WTC11 (cell line): ENCODE results near the gene PFKFB4. TPM values are rescaled to one million over a fixed set of nuclear protein-coding genes. Genes with fewer than 3 reads are reported as not detected.

Experiments used
- ATAC-seq: fragments of 200-7000 bp; cut with Tn5 transposase; 2 replicates; pipeline ENCODE4 v1.10.0; 2021; ENCODE audit warnings: mild to moderate bottlenecking, moderate library complexity
- CTCF ChIA-PET: fragments of 300-600 bp; sonication (Branson Sonifier 250); formaldehyde crosslinking; loops from one replicate; lab custom pipeline; 2021; ENCODE audit warnings: antibody characterized with exemption; lab: Charles Lee
- POLR2A ChIA-PET: fragments of 350-600 bp; sonication (Branson Sonifier 250); formaldehyde crosslinking; loops from one replicate; lab custom pipeline; 2021; ENCODE audit warnings: antibody characterized with exemption; lab: Charles Lee
- DNase-seq: peaks from one replicate; pipeline ENCODE4 v3.0.0; 2021; ENCODE audit warnings: low spot score
- H3K27ac Mint-ChIP-seq: 2 replicates; pipeline ENCODE4 v1.8.0; 2021; ENCODE audit warnings: mixed read lengths
- H3K27me3 Mint-ChIP-seq: 2 replicates; pipeline ENCODE4 v1.8.0; 2021; ENCODE audit warnings: low read depth, mild to moderate bottlenecking, moderate library complexity, mixed read lengths
- H3K36me3 Mint-ChIP-seq: 2 replicates; pipeline ENCODE4 v1.8.0; 2021; ENCODE audit warnings: mixed read lengths
- H3K4me1 Mint-ChIP-seq: 2 replicates; pipeline ENCODE4 v1.8.0; 2022; ENCODE audit warnings: mixed read lengths
- H3K4me3 Mint-ChIP-seq: 2 replicates; pipeline ENCODE4 v1.8.0; 2021; ENCODE audit warnings: mild to moderate bottlenecking, moderate library complexity, mixed read lengths
- H3K9me3 Mint-ChIP-seq: 2 replicates; pipeline ENCODE4 v1.8.0; 2021; ENCODE audit warnings: mixed read lengths
- CBFB ChIP-seq: sonication (generic); formaldehyde crosslinking; IDR thresholded peaks from 2 replicates; pipeline ENCODE4 v1.8.1; 2022; ENCODE audit warnings: mild to moderate bottlenecking, low read depth, missing genetic modification reagents
- CREM ChIP-seq: sonication (generic); formaldehyde crosslinking; IDR thresholded peaks from 2 replicates; pipeline ENCODE4 v1.8.1; 2022; ENCODE audit warnings: mild to moderate bottlenecking, missing genetic modification reagents, moderate library complexity
- ELF4 ChIP-seq: sonication (generic); formaldehyde crosslinking; IDR thresholded peaks from 2 replicates; pipeline ENCODE4 v1.8.1; 2022; ENCODE audit warnings: low read depth, mild to moderate bottlenecking, moderate library complexity, missing genetic modification reagents
- ETV6 ChIP-seq: sonication (generic); formaldehyde crosslinking; IDR thresholded peaks from 2 replicates; pipeline ENCODE4 v1.8.1; 2022; ENCODE audit warnings: mild to moderate bottlenecking, missing genetic modification reagents
- FOXP1 ChIP-seq: sonication (generic); formaldehyde crosslinking; IDR thresholded peaks from 2 replicates; pipeline ENCODE4 v1.8.0; 2022; ENCODE audit warnings: missing genetic modification reagents, mild to moderate bottlenecking, moderate library complexity, borderline replicate concordance
- GTF2I ChIP-seq: fragments of 250-450 bp; sonication (Bioruptor Pico); conservative IDR thresholded peaks from 2 replicates; pipeline ENCODE4 v1.4.0; 2021; ENCODE audit warnings: mild to moderate bottlenecking
- HMGA2 ChIP-seq: fragments of 250-450 bp; sonication (Bioruptor Pico); IDR thresholded peaks from 2 replicates; pipeline ENCODE4 v1.4.0; 2021; ENCODE audit warnings: mild to moderate bottlenecking, moderate library complexity
- JAZF1 ChIP-seq: fragments of 250-450 bp; sonication (Bioruptor Pico); IDR thresholded peaks from 2 replicates; pipeline ENCODE4 v1.9.0; 2021; ENCODE audit warnings: moderate library complexity, mild to moderate bottlenecking, inconsistent platforms
- KAT7 ChIP-seq: sonication (generic); formaldehyde crosslinking; IDR thresholded peaks from 2 replicates; pipeline ENCODE4 v1.8.1; 2023; ENCODE audit warnings: missing genetic modification reagents, mild to moderate bottlenecking, borderline replicate concordance
- MYBL2 ChIP-seq: sonication (generic); formaldehyde crosslinking; IDR thresholded peaks from 2 replicates; pipeline ENCODE4 v1.8.1; 2023; ENCODE audit warnings: mild to moderate bottlenecking, moderate library complexity, missing genetic modification reagents
- NFYB ChIP-seq: sonication (generic); formaldehyde crosslinking; conservative IDR thresholded peaks from 2 replicates; pipeline ENCODE4 v1.8.0; 2022; ENCODE audit warnings: low read depth, missing genetic modification reagents
- NR1H2 ChIP-seq: sonication (generic); formaldehyde crosslinking; IDR thresholded peaks from 2 replicates; pipeline ENCODE4 v1.9.0; 2021; ENCODE audit warnings: mild to moderate bottlenecking, moderate library complexity, missing genetic modification reagents
- NR2C2 ChIP-seq: sonication (generic); formaldehyde crosslinking; IDR thresholded peaks from 2 replicates; pipeline ENCODE4 v1.8.0; 2022; ENCODE audit warnings: mild to moderate bottlenecking, missing genetic modification reagents
- SMAD3 ChIP-seq: sonication (generic); formaldehyde crosslinking; IDR thresholded peaks from 2 replicates; pipeline ENCODE4 v1.8.0; 2022; ENCODE audit warnings: missing genetic modification reagents, mild to moderate bottlenecking, borderline replicate concordance
- ZNF138 ChIP-seq: sonication (generic); formaldehyde crosslinking; conservative IDR thresholded peaks from 2 replicates; pipeline ENCODE4 v1.8.1; 2022; ENCODE audit warnings: mild to moderate bottlenecking, moderate library complexity, missing genetic modification reagents
- total RNA-seq: library from RNA; stranded (reverse); gene quantifications from 3 replicates; pipeline ENCODE4 v1.2.3, GENCODE V29; 2021
- TF ChIP-seq, protein P1 (sequence below): sonication (generic); formaldehyde crosslinking; IDR thresholded peaks from 2 replicates; pipeline ENCODE4 v1.8.0; 2022; ENCODE audit warnings: mild to moderate bottlenecking, missing genetic modification reagents
- TF ChIP-seq, protein P2 (sequence below): fragments of 250-450 bp; sonication (Bioruptor Pico); IDR thresholded peaks from 2 replicates; pipeline ENCODE4 v1.9.0; 2021; ENCODE audit warnings: mild to moderate bottlenecking
- TF ChIP-seq, protein P3 (sequence below): sonication (generic); formaldehyde crosslinking; IDR thresholded peaks from 2 replicates; pipeline ENCODE4 v1.8.1; 2023; ENCODE audit warnings: mild to moderate bottlenecking, missing genetic modification reagents, borderline replicate concordance
- TF ChIP-seq, protein P4 (sequence below): sonication (generic); formaldehyde crosslinking; IDR thresholded peaks from 2 replicates; pipeline ENCODE4 v1.8.0; 2023; ENCODE audit warnings: missing genetic modification reagents, mild to moderate bottlenecking, borderline replicate concordance
- TF ChIP-seq, protein P5 (sequence below): fragments of 250-450 bp; sonication (Bioruptor Pico); IDR thresholded peaks from 2 replicates; pipeline ENCODE4 v1.9.0; 2021; ENCODE audit warnings: moderate library complexity, mild to moderate bottlenecking, inconsistent platforms, borderline replicate concordance
- TF ChIP-seq, protein P6 (sequence below): sonication (generic); formaldehyde crosslinking; IDR thresholded peaks from 2 replicates; pipeline ENCODE4 v1.8.0; 2022; ENCODE audit warnings: mild to moderate bottlenecking, missing genetic modification reagents
- TF ChIP-seq, protein P7 (sequence below): sonication (generic); formaldehyde crosslinking; IDR thresholded peaks from 2 replicates; pipeline ENCODE4 v1.8.1; 2022; ENCODE audit warnings: low read depth, missing genetic modification reagents, borderline replicate concordance

PFKFB4 gene
- total RNA-seq, 1 experiment from 2014 or later: 18.0 TPM

DNA sequence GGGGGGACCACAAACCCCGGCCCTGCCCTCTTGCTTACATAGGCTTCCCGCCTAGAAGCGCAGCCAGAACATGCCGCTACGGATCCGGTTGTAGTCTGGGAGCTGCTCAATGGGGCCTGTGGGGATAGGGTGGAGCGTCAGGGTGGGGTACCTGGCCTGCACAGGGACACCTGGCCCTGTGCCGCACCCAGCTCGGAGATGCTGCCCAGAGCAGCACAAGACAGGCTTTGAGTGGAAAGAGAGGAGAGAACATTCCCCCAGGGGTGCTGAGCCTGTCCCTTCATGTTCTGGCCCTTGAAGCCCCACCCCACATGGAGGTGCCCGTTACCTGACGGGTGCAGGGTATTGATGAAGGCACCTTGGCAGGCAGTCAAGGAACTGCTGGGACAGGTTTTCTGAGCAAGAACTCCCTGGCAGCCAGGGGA lies 42.5 kb upstream of the PFKFB4 start:
- ChIA-PET CTCF (no interaction called here), POLR2A (no interaction called here)
- H3K27me3 Mint-ChIP-seq: no peaks in the 10 kb centered on the region
- peaks cover 16% of the 10 kb centered on the region for H3K4me1 Mint-ChIP-seq
- H3K9me3 Mint-ChIP-seq: no peaks in the 10 kb centered on the region
- peaks cover 57% of the 10 kb centered on the region for H3K36me3 Mint-ChIP-seq
- DNase-seq (no peak), ATAC-seq (no peak)
- no peak overlapping the region for H3K4me3 Mint-ChIP-seq
- H3K27ac Mint-ChIP-seq: no peak overlapping the region; the same call in 1 of the 2 replicates
- TF ChIP-seq, protein P1, sequence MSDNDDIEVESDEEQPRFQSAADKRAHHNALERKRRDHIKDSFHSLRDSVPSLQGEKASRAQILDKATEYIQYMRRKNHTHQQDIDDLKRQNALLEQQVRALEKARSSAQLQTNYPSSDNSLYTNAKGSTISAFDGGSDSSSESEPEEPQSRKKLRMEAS (CRISPR knock-in tag): no peak
- TF ChIP-seq, protein P2, sequence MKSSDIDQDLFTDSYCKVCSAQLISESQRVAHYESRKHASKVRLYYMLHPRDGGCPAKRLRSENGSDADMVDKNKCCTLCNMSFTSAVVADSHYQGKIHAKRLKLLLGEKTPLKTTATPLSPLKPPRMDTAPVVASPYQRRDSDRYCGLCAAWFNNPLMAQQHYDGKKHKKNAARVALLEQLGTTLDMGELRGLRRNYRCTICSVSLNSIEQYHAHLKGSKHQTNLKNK (CRISPR knock-in tag): no peak
- TF ChIP-seq KAT7 (CRISPR knock-in tag) (no peak), JAZF1 (no peak), GTF2I (CRISPR knock-in tag) (no peak), ETV6 (CRISPR knock-in tag) (no peak), NR2C2 (CRISPR knock-in tag) (no peak)

DNA sequence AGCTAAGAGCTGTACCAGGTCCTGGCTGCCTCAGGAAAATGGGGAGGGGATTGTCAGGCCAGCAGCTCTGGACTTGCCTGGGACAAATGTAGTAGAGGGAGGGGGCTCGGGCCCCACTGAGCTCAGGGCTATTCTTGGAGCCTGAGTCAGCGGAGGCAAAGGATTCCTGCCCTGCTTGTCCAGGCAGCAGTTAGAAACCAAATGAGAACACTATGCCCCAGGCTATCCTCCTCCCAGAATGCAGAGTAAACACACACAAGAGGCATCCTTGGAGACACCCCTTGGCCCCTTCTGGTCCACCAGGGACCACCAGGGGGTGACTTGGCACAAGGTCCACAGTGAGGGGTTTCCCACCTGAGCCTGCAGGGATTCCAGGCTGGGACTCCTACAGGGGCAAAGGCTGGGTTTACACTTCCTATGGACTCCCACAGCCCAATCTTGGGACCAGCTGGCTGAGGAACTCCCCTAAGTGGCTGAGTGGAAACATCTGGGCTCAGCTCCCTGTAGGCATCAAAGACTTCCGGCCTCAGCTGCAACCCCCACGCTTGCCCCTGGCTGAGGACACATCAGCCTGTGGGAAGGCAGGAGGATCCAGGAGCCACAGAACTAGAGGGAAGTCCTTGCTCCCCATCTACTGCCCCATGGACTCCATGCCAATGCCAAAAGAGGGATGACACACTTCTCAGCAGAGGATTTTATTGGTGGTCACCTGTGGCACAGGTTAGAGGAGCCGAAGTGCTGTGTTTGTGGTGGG lies 41.9 kb upstream of the PFKFB4 start:
- no peak for DNase-seq
- TF ChIP-seq CREM (CRISPR knock-in tag): no peak
- TF ChIP-seq NR1H2 (CRISPR knock-in tag): no peak
- no peak for TF ChIP-seq FOXP1
- no peak for TF ChIP-seq CBFB (CRISPR knock-in tag)
- TF ChIP-seq, protein P3, sequence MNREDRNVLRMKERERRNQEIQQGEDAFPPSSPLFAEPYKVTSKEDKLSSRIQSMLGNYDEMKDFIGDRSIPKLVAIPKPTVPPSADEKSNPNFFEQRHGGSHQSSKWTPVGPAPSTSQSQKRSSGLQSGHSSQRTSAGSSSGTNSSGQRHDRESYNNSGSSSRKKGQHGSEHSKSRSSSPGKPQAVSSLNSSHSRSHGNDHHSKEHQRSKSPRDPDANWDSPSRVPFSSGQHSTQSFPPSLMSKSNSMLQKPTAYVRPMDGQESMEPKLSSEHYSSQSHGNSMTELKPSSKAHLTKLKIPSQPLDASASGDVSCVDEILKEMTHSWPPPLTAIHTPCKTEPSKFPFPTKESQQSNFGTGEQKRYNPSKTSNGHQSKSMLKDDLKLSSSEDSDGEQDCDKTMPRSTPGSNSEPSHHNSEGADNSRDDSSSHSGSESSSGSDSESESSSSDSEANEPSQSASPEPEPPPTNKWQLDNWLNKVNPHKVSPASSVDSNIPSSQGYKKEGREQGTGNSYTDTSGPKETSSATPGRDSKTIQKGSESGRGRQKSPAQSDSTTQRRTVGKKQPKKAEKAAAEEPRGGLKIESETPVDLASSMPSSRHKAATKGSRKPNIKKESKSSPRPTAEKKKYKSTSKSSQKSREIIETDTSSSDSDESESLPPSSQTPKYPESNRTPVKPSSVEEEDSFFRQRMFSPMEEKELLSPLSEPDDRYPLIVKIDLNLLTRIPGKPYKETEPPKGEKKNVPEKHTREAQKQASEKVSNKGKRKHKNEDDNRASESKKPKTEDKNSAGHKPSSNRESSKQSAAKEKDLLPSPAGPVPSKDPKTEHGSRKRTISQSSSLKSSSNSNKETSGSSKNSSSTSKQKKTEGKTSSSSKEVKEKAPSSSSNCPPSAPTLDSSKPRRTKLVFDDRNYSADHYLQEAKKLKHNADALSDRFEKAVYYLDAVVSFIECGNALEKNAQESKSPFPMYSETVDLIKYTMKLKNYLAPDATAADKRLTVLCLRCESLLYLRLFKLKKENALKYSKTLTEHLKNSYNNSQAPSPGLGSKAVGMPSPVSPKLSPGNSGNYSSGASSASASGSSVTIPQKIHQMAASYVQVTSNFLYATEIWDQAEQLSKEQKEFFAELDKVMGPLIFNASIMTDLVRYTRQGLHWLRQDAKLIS (CRISPR knock-in tag): no peak
- no peak for TF ChIP-seq SMAD3
- no peak for TF ChIP-seq NFYB (CRISPR knock-in tag)
- TF ChIP-seq, protein P4, sequence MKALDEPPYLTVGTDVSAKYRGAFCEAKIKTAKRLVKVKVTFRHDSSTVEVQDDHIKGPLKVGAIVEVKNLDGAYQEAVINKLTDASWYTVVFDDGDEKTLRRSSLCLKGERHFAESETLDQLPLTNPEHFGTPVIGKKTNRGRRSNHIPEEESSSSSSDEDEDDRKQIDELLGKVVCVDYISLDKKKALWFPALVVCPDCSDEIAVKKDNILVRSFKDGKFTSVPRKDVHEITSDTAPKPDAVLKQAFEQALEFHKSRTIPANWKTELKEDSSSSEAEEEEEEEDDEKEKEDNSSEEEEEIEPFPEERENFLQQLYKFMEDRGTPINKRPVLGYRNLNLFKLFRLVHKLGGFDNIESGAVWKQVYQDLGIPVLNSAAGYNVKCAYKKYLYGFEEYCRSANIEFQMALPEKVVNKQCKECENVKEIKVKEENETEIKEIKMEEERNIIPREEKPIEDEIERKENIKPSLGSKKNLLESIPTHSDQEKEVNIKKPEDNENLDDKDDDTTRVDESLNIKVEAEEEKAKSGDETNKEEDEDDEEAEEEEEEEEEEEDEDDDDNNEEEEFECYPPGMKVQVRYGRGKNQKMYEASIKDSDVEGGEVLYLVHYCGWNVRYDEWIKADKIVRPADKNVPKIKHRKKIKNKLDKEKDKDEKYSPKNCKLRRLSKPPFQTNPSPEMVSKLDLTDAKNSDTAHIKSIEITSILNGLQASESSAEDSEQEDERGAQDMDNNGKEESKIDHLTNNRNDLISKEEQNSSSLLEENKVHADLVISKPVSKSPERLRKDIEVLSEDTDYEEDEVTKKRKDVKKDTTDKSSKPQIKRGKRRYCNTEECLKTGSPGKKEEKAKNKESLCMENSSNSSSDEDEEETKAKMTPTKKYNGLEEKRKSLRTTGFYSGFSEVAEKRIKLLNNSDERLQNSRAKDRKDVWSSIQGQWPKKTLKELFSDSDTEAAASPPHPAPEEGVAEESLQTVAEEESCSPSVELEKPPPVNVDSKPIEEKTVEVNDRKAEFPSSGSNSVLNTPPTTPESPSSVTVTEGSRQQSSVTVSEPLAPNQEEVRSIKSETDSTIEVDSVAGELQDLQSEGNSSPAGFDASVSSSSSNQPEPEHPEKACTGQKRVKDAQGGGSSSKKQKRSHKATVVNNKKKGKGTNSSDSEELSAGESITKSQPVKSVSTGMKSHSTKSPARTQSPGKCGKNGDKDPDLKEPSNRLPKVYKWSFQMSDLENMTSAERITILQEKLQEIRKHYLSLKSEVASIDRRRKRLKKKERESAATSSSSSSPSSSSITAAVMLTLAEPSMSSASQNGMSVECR (CRISPR knock-in tag): no peak
- TF ChIP-seq, protein P5, sequence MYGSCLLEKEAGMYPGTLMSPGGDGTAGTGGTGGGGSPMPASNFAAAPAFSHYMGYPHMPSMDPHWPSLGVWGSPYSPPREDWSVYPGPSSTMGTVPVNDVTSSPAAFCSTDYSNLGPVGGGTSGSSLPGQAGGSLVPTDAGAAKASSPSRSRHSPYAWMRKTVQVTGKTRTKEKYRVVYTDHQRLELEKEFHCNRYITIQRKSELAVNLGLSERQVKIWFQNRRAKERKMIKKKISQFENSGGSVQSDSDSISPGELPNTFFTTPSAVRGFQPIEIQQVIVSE (CRISPR knock-in tag): no peak
- no peak for TF ChIP-seq ZNF138
- TF ChIP-seq, protein P6, sequence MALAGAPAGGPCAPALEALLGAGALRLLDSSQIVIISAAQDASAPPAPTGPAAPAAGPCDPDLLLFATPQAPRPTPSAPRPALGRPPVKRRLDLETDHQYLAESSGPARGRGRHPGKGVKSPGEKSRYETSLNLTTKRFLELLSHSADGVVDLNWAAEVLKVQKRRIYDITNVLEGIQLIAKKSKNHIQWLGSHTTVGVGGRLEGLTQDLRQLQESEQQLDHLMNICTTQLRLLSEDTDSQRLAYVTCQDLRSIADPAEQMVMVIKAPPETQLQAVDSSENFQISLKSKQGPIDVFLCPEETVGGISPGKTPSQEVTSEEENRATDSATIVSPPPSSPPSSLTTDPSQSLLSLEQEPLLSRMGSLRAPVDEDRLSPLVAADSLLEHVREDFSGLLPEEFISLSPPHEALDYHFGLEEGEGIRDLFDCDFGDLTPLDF (CRISPR knock-in tag): no peak
- TF ChIP-seq HMGA2 (CRISPR knock-in tag): no peak
- TF ChIP-seq, protein P7, sequence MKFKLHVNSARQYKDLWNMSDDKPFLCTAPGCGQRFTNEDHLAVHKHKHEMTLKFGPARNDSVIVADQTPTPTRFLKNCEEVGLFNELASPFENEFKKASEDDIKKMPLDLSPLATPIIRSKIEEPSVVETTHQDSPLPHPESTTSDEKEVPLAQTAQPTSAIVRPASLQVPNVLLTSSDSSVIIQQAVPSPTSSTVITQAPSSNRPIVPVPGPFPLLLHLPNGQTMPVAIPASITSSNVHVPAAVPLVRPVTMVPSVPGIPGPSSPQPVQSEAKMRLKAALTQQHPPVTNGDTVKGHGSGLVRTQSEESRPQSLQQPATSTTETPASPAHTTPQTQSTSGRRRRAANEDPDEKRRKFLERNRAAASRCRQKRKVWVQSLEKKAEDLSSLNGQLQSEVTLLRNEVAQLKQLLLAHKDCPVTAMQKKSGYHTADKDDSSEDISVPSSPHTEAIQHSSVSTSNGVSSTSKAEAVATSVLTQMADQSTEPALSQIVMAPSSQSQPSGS (CRISPR knock-in tag): no peak
- no peak for TF ChIP-seq ETV6 (CRISPR knock-in tag)
- TF ChIP-seq ELF4: no peak
- no peak for TF ChIP-seq MYBL2

More for the DNA sequence above, 41.9 kb upstream of the PFKFB4 start:
- ChIA-PET CTCF (interaction anchor here (1.0 to 1.4 kb wide), 3 partner anchors 37 to 162 kb away, joined by 3 to 6 read pairs (median 4); partner anchors contain the start of gene SLC26A6), POLR2A (interaction anchor here (0.5 kb wide), 1 partner anchor 119 kb away, joined by 3 read pairs; no protein-coding TSS in a partner anchor)
- H3K4me3 Mint-ChIP-seq: no peak overlapping the region
- no peaks in the 10 kb centered on the region for H3K27me3 Mint-ChIP-seq
- no peaks in the 10 kb centered on the region for H3K9me3 Mint-ChIP-seq
- H3K36me3 Mint-ChIP-seq: peaks cover 51% of the 10 kb centered on the region
- peaks cover 16% of the 10 kb centered on the region for H3K4me1 Mint-ChIP-seq
- no peak overlapping the region for H3K27ac Mint-ChIP-seq
- no peak for ATAC-seq
